HG02852 (cell line): ENCODE measurements around the gene DET1.
"Not testable (repeated sequence)": the region's sequence is repeated elsewhere in the genome, so short reads cannot be mapped to it uniquely, and the experiment has no call there.

Experiments
- ATAC-seq: cut with Tn5 transposase; IDR thresholded peaks from one replicate; pipeline ENCODE4 v1.9.1; 2021; ENCODE audit warnings: mild to moderate bottlenecking, moderate library complexity; ENCODE audit not compliant: unreplicated experiment

The DET1 gene

DNA sequence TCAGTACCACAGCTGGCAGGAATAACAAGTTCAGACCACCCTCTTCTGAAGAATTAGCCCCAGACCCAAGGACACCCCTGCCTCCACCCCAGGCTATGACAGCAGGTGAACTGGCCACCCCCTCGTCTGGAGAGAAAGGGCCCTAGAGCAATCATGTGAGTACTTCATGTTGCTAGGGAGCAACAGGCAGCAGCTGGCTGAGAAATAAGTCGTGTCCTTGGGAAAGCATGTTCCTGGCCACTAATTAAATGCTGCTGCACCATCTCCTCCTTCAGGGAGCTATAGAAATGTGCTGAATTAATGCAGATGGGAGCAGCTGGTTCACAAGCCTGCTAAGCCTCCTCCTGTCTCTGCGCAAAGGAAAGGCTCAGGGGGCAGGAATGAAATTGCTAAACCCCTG, 47.5 kb downstream of the DET1 start:
- no peak for ATAC-seq

DNA sequence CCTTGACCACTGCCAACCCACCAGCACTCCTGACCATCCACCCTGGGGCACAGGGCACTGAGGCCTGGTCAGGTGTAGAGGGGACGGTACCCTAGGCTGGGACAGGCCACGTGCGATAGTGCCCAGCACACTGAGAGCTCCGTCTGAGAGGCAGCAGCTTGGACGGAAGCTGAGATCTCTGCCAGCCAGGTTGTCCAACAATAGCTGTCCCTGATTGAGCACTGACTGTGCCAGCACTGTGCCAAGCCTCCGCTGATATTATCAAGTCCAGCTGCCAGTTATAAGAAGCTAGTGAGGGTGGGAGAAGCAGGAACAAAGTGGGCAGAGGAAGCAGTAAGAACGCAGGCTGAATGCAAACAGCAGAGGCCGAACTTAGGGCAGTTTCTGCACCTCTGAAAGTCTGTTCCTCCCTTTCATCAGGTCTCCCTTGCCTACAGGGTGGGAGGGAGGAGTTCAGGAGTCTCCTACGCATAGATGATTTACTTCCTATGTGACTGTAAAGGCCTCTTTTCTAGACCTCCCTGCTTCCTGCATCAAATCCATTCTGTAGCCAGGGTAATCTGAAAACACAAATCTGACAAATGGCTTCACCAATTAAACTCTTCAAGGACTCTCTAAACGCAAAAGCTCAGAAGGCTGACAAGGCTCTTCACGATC, 49.2 kb downstream of the DET1 start:
- no peak for ATAC-seq

DNA sequence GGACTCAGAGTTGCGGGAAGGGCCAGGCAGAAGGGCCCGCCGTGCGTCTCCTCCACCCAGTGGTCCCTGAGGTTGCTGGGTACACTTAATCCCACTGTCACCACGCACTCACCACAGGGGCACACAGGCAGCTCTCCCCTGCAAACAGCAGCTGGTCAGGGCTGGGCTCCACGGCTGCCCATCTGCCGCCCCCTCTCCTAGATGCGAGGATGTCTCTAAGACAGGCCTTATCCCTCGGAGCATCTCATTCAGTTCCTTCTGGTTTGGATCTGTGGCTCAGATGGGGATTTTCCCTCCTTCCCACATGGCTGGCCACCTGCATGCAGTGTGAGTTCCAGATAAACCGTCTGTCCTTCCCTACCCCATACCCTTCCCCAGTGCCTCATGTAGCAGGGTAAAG, 52.6 kb downstream of the DET1 start:
- ATAC-seq = no peak

DNA sequence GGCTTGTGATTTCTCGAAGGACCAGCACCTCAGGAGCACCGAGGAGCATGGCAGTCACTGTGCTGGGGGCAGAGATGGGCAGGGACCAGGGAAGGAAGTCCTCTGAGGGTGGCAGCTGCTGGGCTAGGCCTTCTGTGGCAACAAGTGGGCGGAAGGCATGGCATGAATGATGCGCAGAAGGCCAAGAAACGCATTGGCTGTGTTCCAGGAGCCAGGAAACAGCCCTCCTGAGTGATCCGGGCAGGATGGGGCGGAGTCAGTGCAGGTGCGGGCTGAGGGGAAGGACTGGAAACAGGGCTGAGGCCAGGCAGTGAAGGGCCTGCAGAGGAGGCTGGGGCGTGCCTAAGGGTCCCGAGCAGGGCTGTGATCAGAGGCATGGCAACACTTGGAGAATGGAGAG, 55.3 kb downstream of the DET1 start:
- ATAC-seq = no peak

DNA sequence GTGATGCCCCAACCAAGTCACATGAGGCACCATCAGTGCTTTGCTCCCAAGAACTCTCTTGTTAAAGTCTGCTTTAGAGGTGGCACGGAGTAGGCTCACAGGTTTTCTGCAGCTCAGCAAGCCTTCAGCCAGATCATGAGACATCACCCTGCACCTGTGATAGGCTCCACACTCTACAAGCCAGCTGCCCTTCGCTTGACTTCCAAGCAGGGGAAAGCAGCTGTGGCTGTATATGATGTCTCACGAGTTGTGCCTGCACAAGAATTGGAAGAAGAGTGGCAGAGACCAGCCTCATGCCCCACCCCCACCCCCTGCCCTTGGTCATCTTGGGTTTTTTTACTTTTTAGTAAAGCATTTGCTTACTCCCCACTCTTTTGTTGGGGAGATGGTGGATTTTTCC, 56.4 kb downstream of the DET1 start:
- ATAC-seq = no peak

DNA sequence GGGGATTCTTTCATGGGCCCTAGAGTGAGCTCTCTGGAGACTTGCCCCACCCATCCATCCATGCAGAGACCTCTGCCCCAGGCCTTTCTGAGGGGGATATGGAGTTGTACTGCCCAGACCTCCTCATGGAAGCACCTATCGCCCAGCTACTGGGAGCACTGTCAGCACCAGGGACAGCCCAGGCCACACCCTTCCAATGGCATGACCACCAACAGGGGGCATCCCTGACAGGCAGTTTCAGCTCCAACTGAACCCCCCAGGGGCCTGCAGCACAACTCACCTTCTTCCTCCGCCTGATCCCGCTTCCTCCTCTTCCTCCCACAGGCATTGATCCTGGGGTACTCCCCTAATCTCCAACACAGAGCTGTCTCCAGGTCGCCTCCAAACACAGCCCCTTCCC, 57.2 kb downstream of the DET1 start:
- ATAC-seq = no peak

DNA sequence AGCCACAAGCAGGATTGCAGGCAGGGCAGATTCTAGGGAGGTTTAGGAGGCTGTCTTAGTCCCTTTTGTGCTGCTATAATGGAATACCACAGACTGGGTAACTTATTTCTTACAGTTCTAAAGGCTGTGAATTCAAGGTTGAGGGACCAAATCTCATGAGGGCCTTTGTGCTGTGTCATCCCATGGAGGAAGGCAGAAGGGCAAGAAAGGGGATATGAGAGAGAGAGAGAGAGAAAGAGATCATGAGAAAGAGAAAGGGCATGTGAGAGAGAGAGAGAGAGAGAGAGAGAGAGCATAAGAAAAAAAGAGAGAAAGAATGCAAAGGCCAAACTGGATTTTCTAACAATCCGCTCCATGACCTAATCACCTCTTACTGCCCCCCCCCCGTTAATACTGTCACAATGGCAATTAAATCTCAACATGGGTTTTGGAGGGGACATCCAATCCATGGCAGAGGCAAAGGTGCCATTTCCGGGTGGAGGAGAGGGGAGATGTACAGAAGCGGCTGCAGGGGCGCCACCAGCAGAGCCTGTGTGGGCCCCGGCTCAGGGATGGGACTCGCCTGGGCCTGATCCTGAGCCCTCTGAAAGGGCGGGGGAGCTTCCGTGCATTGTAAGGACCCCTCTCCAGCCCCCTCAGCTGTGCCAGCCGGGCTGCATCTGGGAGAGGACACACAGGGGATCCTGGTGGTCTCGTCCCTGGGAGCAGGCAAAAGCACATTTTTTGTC, 58.5 kb downstream of the DET1 start:
- no peak for ATAC-seq

DNA sequence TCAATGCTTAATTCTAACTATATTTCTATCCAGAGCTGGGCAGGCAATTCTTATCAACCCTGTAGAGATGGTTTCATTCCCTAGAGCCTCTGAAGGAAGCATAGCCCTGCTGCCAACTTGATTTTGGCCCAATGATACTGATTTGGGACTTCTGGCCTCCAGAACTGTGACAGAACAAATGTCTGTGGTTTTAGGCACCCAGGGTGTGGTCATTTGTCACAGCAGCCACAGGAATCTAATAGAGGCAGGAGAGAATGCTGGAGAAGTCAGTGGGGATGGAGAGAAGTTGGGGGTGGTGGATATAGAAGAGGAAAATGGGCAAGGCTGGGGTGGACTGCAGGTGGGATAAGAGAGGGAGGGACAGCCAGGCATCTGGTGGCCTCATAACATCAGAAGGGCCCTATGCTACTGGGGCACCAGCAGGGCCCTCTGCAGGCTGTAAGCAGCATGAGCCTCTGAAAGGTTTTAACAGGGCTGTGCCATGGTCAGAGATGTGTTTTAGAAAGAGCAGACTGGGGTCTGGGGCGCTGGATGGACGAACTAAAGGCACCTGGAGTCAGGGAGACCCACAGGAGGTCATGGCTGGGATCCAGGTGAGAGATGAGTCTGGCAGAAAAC, 59.2 kb downstream of the DET1 start:
- no peak for ATAC-seq

DNA sequence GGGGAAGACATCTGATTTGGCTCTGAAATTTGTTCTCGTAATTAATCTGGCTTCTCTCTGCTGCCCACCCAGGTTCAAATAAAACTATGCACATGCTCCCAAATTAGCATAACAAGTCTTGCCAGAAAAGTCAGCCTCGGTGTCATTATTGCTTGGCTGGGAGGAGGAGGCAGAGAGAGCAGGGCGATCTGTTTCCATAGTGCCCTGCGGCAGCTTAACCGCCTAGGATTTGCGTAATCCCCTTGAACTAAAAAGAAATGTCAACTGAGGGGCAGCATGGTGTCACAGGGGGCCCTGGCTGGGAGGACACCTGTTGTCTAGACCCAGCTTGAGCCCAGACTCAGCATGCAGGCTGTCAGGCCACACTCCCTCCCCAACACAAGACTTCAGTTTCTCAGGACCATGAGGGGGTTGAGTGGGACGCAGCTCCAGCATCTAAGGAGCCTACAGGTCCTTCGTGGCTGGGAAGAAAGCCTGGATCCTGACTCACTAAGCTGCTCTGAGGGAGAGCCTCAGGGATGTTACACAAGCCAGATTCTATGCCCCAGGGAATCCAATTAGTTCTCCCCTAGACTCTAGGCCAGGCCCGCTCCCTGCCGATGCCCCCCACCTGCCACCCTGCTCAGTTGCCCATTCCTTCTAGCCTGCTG, 61.7 kb downstream of the DET1 start:
- no peak for ATAC-seq

DNA sequence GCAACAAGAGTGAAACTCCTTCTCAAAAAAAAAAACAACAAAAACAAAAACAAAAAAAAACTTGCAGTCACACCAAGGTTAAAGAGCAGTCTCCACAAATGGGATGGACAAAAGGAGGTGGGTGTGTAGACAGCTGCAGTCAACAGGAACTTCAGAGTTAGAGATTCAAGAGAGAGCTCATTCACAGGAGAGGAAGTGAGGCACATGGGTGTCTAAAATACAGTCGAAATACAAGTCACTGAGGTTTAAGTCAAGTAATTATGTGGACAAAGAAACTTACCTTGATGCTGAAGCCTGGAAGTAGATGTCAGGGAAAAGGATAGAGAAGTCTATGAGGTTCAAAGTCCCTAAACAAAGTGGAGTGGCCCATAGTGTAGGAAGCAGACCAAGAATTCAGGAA, 64.2 kb downstream of the DET1 start:
- no peak for ATAC-seq

DNA sequence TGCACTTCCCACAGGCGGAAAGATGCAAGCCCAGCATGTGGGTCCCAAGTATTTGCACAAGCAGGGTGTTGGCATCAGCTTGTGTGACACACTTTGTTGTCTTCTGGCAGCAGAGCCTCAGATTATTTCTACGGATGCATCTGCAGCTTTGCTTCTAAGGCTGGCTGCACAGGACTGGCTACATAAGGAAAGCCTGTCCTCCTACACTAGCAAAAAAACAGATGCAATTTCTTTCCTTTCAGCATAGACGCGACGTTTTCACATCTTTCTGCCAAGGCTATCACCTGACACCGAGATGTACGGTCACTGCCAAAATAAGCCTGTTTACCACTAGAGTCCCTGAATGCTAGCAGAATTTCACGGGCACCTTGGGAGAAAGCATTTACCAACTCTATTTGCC, 65.5 kb downstream of the DET1 start:
- ATAC-seq = no peak

DNA sequence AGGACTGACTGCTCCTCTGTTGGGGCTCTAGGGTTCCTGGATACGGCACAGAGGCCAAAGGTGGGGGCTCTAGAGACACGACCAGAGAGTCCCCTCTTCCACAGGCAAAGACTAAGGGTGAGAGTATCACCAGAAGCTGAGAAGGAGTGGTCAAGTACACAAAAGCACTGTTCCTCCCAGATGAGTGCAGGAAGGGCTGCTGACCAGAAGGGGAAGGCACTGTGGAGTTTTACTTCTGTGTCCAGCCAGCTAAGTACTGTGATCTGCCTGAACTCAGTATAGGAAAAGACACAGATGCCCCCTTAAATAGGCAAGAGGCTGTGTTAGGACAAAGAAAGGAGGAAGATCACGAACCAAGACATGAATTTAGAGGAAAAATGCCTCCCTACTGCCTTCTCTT, 67.3 kb downstream of the DET1 start:
- ATAC-seq = no peak

DNA sequence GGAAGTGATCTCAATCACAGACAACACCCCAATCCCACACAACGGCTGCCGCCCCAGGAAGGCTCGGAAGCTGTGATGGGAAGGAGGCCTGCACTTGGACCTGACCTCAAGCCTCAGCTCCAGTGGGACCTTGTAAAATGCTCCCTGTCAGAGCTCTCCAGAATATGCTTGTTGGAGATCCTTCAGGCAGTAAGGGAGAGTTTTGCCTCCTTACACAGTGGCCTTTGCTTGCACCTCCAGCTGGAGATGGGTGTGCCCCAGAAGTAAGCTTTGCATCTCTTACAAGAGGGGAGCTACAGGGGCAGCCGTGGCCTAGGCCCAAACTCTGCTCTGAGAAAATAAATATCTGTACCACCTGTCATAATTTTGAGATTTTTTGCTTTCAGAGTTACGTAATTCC, 68.6 kb downstream of the DET1 start:
- no peak for ATAC-seq

DNA sequence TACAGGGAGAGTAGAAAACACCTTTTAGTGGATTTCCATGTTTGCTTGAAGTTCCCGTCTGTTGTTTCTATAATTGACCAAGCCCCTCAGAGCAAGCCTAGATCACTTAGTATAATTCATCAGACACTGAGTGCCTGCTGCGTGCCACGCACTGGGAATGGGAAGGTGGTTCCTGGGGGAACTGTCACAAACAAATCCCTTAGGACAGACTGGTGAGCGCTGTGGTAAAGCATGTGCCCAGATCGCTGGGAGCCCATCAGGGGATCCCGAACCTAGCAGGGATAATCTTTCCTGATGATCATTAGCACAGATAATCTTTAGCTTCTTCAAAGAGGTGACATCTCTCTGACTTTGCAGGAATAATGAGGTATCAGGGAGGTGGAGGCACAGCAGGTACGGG, 69.4 kb downstream of the DET1 start:
- ATAC-seq = no peak

DNA sequence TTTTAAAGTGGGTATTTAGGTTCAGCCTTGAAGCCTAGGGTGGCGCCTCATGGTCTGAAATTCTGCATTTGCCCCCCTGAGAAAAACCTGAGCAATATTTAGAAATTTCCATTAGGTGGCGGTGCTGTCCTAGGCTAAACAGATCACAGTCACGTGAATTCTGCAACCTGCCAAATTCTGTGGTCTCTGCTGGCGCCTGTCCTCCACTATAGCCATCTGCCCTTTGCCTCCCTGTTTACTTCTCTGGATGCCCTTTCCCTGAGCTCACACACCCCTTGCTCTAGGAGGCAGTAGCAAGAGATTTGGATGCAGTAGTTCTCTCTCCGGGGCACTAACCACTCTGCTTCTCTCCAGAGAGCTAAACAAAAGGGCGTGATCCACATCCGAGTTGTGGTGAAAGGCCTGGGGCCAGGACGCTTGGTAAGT, 69.8 kb downstream of the DET1 start:
- ATAC-seq = no peak

DNA sequence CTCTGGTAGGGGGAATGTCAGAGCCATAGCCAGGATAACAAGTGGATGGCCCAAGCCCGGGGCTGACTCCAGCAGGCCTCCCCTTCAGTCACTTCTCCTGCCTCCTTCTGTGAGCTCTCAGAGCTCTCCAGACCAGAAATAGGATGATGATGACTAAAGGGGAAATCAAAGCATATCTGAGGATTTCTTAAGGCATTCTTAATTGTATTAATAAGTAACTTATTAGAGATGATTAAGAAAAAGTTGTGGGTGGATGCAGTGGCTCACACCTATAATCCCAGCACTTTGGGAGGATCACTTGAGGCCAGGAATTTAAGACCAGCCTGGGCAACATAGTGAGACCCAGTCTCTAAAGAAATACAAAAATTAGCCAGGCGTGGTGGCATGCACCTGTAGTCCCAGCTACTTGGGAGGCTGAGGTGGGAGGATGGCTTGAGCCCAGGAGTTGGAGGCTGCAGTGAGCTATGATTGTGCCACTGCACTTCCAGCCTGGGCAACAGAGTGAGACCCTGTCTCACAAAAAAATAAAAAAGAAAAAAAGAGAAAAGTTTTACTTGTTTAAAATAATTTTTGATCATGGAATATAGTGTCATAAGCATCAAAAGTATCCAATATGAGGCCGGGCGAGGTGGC, 72.7 kb downstream of the DET1 start:
- not testable (repeated sequence) for ATAC-seq

DNA sequence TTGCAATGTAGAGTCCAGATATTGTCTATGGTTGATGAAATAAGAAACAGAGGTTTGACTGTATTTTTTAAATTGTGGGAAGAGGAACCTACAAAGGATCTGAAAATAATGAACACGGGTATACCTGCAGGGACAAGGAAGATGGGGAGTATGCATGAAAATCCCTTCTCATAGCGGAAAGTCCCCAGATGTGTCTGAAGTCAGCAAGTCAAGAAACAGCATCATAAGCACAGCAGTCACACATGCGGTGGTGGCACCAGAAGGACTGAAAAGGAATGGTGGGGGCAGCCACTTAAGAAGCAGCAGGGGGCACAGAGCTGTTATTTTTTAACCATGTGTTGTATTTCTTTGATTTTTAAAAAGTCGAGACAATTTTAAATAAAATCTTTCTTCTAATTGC, 74.3 kb downstream of the DET1 start:
- ATAC-seq = no peak

DNA sequence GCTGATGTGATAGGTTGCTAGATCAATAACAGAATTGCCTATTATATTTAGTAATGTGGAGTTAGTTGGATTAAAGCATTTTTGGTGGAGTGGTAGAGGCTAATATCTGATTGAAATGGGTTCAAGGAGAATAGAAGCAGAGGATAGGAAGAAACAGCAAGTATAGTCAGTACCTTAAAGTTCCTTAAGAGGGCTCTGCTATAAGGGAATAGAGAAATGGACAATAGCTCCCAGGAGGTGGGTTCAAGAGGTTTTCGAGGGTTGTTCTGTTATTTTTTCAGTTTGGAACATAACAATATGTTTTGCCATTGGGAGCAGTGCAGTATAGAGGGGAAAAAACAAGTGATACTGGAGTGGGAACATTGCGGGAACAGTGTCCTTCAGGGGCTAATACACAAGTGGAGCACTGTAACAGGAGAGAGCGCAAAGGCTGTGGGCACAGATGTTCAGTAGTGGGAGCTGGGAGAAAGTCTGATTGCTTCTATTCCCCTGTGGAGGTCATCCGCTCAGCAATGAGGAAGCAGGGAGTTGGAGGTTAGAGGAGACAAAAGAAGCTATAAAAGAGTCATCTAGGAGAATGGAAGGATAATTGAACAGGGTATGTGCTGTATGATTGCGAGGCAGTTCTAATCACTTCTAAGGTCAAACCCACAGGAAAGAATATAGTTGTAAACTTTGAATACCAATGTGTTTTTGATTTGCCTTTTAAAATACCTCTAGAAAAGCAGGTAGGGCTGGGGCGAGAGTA, 75.7 kb downstream of the DET1 start:
- ATAC-seq = no peak

DNA sequence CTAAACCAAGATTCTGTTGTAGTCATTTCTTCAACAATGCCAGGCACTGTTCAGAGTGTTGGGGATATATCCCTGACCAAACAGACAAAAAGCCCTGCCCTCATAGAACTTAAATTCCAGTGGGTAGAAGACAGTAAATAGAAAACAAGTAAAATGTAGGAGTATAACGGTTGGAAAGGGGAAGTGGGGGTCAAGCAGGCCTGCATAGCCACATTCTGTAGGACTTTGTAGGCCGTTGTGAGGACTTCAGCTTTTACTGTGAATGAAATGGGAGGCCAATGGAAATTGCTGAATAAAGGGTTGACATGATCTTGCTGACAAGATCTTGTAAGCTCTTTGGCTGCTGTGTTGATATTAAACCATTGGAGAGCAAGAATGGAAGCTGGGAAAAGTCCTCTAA, 77.2 kb downstream of the DET1 start:
- no peak for ATAC-seq

DNA sequence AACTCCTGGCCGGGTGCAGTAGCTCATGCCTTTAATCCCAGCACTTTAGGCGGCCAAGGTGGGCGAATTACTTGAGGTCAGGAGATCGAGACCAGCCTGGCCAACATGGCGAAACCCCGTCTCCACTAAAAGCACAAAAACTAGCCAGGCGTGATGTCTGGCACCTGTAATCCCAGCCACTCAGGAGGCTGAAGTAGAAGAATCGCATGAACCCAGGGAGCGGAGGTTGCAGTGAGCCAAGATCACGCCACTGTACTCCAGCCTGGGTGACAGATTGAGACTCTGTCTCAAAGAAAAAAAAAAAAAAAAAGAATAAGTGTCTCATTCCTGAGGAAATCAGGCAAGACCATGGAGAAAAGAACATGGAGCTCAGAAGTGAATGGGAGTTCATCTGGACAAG, 77.8 kb downstream of the DET1 start:
- not testable (repeated sequence) for ATAC-seq
